Head of caudate nucleus (tissue), 42 donors: ENCODE results near the gene PRSS56.
A peak's percentile ranks its signal among the peaks of the same experiment; 100 is the strongest.
"Not testable (repeated sequence)": the region's sequence is repeated elsewhere in the genome, so short reads cannot be mapped to it uniquely, and the experiment has no call there.

Source experiments
- DNase-seq, 42 donors: peaks; one replicate each; pipeline versions ENCODE4 v3.0.0 to v3.0.0-alpha.2; 2020 to 2021; ENCODE audit warnings: mixed read lengths in 7 of 42
- intact Hi-C: fragments of 100-400 bp; cut with DNase I; formaldehyde crosslinking; loops from one replicate; pipeline ENCODE4 v1.15.0; 2022

The PRSS56 gene

GRCh38 chr2:232521098-232521497, 910 bp downstream of the PRSS56 start:
- intact Hi-C loops = loop anchor here (10.0 kb wide), 1 partner anchor 616 kb away; no protein-coding TSS in a partner anchor
- no peak for DNase-seq

- peak in 40 of 42 donors; percentile 35 to 88 (median 70) for DNase-seq
- intact Hi-C loops = loop anchor here (10.0 kb wide), 1 partner anchor 617 kb away; no protein-coding TSS in a partner anchor
Measured at GRCh38 chr2:232521959-232522622, 1.9 kb downstream of the PRSS56 start.

GRCh38 chr2:232522623-232523401, 2.6 kb downstream of the PRSS56 start:
- no peak for DNase-seq
- intact Hi-C loops = loop anchor here (10.0 kb wide), 1 partner anchor 618 kb away; no protein-coding TSS in a partner anchor

- intact Hi-C loops = loop anchor here (10.0 kb wide), 1 partner anchor 619 kb away; no protein-coding TSS in a partner anchor
- DNase-seq = no peak
Measured at GRCh38 chr2:232523402-232523681, 3.2 kb downstream of the PRSS56 start.

- intact Hi-C loops = loop anchor here (10.0 kb wide), 1 partner anchor 619 kb away; no protein-coding TSS in a partner anchor
Measured at GRCh38 chr2:232523682-232524597, 3.8 kb downstream of the PRSS56 start.

GRCh38 chr2:232524771-232525170, 4.6 kb downstream of the PRSS56 start:
- no peak for DNase-seq
- intact Hi-C loops = loop anchor here (10.0 kb wide), 1 partner anchor 620 kb away; no protein-coding TSS in a partner anchor

More at GRCh38 chr2:232523682-232524597, 3.8 kb downstream of the PRSS56 start:
- peak in 40 of 42 donors; percentile 29 to 82 (median 58) for DNase-seq

- DNase-seq = no peak
- intact Hi-C loops = loop anchor here (10.0 kb wide), 1 partner anchor 620 kb away; no protein-coding TSS in a partner anchor
Measured at GRCh38 chr2:232525199-232525598, 5.0 kb downstream of the PRSS56 start.

- intact Hi-C loops = loop anchor here (10.0 kb wide), 1 partner anchor 621 kb away; no protein-coding TSS in a partner anchor
- DNase-seq = peak in 32 of 42 donors; percentile 17 to 75 (median 52)
Measured at GRCh38 chr2:232525791-232526371, 5.7 kb downstream of the PRSS56 start, which contains the start of gene CHRND. Gene CHRND (plus strand): TSS chr2:232526160. CDS start chr2:232526216, 56 bp downstream.

GRCh38 chr2:232526372-232526941, 6.3 kb downstream of the PRSS56 start:
- DNase-seq = no peak
- intact Hi-C loops = loop anchor here (10.0 kb wide), 1 partner anchor 622 kb away; no protein-coding TSS in a partner anchor

GRCh38 chr2:232527905-232528470, 7.8 kb downstream of the PRSS56 start:
- intact Hi-C loops = loop anchor here (10.0 kb wide), 1 partner anchor 623 kb away; no protein-coding TSS in a partner anchor
- DNase-seq = peak in 1 of 42 donors; percentile 19

- intact Hi-C loops = loop anchor here (10.0 kb wide), 1 partner anchor 624 kb away; no protein-coding TSS in a partner anchor
- peak in 1 of 42 donors; percentile 24 for DNase-seq
Measured at GRCh38 chr2:232528746-232529460, 8.7 kb downstream of the PRSS56 start.

GRCh38 chr2:232529806-232530547, 9.8 kb downstream of the PRSS56 start:
- no peak for DNase-seq
- intact Hi-C loops = loop anchor here (10.0 kb wide), 1 partner anchor 625 kb away; no protein-coding TSS in a partner anchor

- intact Hi-C loops = no loop called here
Measured at GRCh38 chr2:232530626-232531260, 10.6 kb downstream of the PRSS56 start.

GRCh38 chr2:232532419-232532818, 12.2 kb downstream of the PRSS56 start:
- intact Hi-C loops = no loop called here

More at GRCh38 chr2:232530626-232531260, 10.6 kb downstream of the PRSS56 start:
- peak in 2 of 42 donors; percentile 23 for DNase-seq

GRCh38 chr2:232532821-232533220, 12.6 kb downstream of the PRSS56 start:
- intact Hi-C loops = not testable (repeated sequence)
- DNase-seq = peak in 1 of 42 donors; percentile 4

More at GRCh38 chr2:232532419-232532818, 12.2 kb downstream of the PRSS56 start:
- peak in 2 of 42 donors; percentile 8 to 24 for DNase-seq
